IMR-90 (cell line): Measurements from ENCODE around the gene COA1. TPM values are rescaled to one million over a fixed set of nuclear protein-coding genes. Genes with fewer than 3 reads are reported as not detected.

Experiments used
- ATAC-seq: fragments of 200-7000 bp; cut with Tn5 transposase; 2 replicates; pipeline ENCODE4 v1.9.1; 2020; ENCODE audit warnings: low read depth, mild to moderate bottlenecking, moderate library complexity
- BruUV-seq: library from RNA; stranded (reverse); fragments of 400-500 nt; replicated peaks from 2 replicates; lab custom pipeline; 2021; lab: Mats Ljungman, UMichigan
- CTCF ChIA-PET: fragments of 300-600 bp; formaldehyde crosslinking; extraction: SDS; loops from one replicate; lab custom pipeline; 2021; ENCODE audit warnings: antibody characterized with exemption; lab: Yijun Ruan, JAX
- POLR2A ChIA-PET: fragments of 300-600 bp; sonication (Branson Sonifier 250); formaldehyde crosslinking; loops from one replicate; lab custom pipeline; 2022; ENCODE audit warnings: antibody characterized with exemption; ENCODE audit not compliant: unreplicated experiment; lab: Charles Lee
- DNase-seq: peaks from one replicate; pipeline ENCODE4 v3.0.0; 2013
- H2AFZ ChIP-seq: replicated peaks from 2 replicates; pipeline ENCODE3; 2013; ENCODE audit warnings: low read length, mild to moderate bottlenecking; ENCODE audit not compliant: poor library complexity
- H2AK5ac ChIP-seq: 2 replicates; pipeline ENCODE4 v1.6.1; 2013; ENCODE audit warnings: low read depth, low read length, inconsistent platforms
- H2AK9ac ChIP-seq: replicated peaks from 2 replicates; pipeline ENCODE3; 2013; ENCODE audit warnings: mild to moderate bottlenecking, low read depth, low read length, moderate library complexity; ENCODE audit not compliant: poor library complexity
- H2BK120ac ChIP-seq: 2 replicates; pipeline ENCODE4 v1.6.1; 2013; ENCODE audit warnings: low read depth, low read length, inconsistent platforms
- H2BK15ac ChIP-seq: 3 replicates; pipeline ENCODE4 v1.6.1; 2013; ENCODE audit warnings: low read depth, low read length, inconsistent platforms
- H2BK20ac ChIP-seq: 2 replicates; pipeline ENCODE4 v1.6.1; 2013; ENCODE audit warnings: low read depth, mild to moderate bottlenecking, inconsistent platforms, low read length, moderate library complexity
- H2BK5ac ChIP-seq: 2 replicates; pipeline ENCODE4 v1.6.1; 2013; ENCODE audit warnings: mild to moderate bottlenecking, low read depth, low read length, inconsistent platforms; ENCODE audit not compliant: poor library complexity, severe bottlenecking
- H3K14ac ChIP-seq: replicated peaks from 2 replicates; pipeline ENCODE4 v1.6.1; 2013; ENCODE audit warnings: low read depth, low read length, inconsistent platforms
- H3K18ac ChIP-seq: 2 replicates; pipeline ENCODE4 v1.6.1; 2013; ENCODE audit warnings: low read depth, low read length, control low read depth
- H3K23ac ChIP-seq: 2 replicates; pipeline ENCODE4 v1.6.1; 2013; ENCODE audit warnings: low read depth, low read length, inconsistent platforms
- H3K27ac ChIP-seq: 2 replicates; pipeline ENCODE4 v1.5.1; 2013; ENCODE audit warnings: mild to moderate bottlenecking, control low read depth, low read length; ENCODE audit not compliant: insufficient read depth
- H3K27me3 ChIP-seq: 2 replicates; pipeline ENCODE4 v1.6.1; 2013; ENCODE audit warnings: low read length; ENCODE audit not compliant: control insufficient read depth, insufficient read depth
- H3K36me3 ChIP-seq: 2 replicates; pipeline ENCODE4 v1.6.1; 2013; ENCODE audit warnings: low read length, mixed read lengths; ENCODE audit not compliant: control insufficient read depth, insufficient read depth
- H3K4ac ChIP-seq: 2 replicates; pipeline ENCODE4 v1.6.1; 2013; ENCODE audit warnings: low read depth, low read length, inconsistent platforms
- H3K4me1 ChIP-seq: 2 replicates; pipeline ENCODE4 v1.6.1; 2013; ENCODE audit warnings: low read length, mixed read lengths; ENCODE audit not compliant: control insufficient read depth, insufficient read depth
- H3K4me2 ChIP-seq: 2 replicates; pipeline ENCODE4 v1.6.1; 2013; ENCODE audit warnings: low read depth, mild to moderate bottlenecking, control low read depth, low read length, moderate library complexity
- H3K4me3 ChIP-seq: 2 replicates; pipeline ENCODE4 v1.5.1; 2013; ENCODE audit warnings: low read depth, mild to moderate bottlenecking, control low read depth, low read length, moderate library complexity; ENCODE audit not compliant: insufficient read depth
- H3K56ac ChIP-seq: 2 replicates; pipeline ENCODE4 v1.6.1; 2013; ENCODE audit warnings: low read length, inconsistent platforms; ENCODE audit not compliant: insufficient read depth; ENCODE audit errors: extremely low read depth
- H3K79me1 ChIP-seq, 2 experiments: 2 replicates each; pipeline ENCODE4 v1.6.1; 2013; ENCODE audit warnings: low read length in 2 of 2, inconsistent platforms in 1 of 2, low read depth in 1 of 2
- H3K9ac ChIP-seq: 2 replicates; pipeline ENCODE4 v1.6.1; 2013; ENCODE audit warnings: low read depth, low read length, control low read depth
- H3K9me1 ChIP-seq: 2 replicates; pipeline ENCODE4 v1.6.1; 2013; ENCODE audit warnings: low read length, inconsistent platforms; ENCODE audit not compliant: insufficient read depth
- H3K9me3 ChIP-seq: 2 replicates; pipeline ENCODE4 v1.6.1; 2013; ENCODE audit warnings: low read length; ENCODE audit not compliant: control insufficient read depth, insufficient read depth
- H4K20me1 ChIP-seq: 2 replicates; pipeline ENCODE4 v1.6.1; 2013; ENCODE audit warnings: low read length, inconsistent platforms; ENCODE audit not compliant: insufficient read depth
- H4K5ac ChIP-seq: 2 replicates; pipeline ENCODE4 v1.6.1; 2013; ENCODE audit warnings: mild to moderate bottlenecking, low read depth, low read length, control low read depth
- H4K8ac ChIP-seq, 2 experiments: 2 replicates each; pipeline ENCODE4 v1.6.1; 2013; ENCODE audit warnings: low read depth in 2 of 2, low read length in 2 of 2, control low read depth in 1 of 2, inconsistent platforms in 1 of 2
- H4K91ac ChIP-seq: 2 replicates; pipeline ENCODE4 v1.6.1; 2013; ENCODE audit warnings: low read depth, low read length, inconsistent platforms; ENCODE audit not compliant: insufficient read depth
- BHLHE40 ChIP-seq: fragments of 150-350 bp; IDR thresholded peaks from 2 replicates; pipeline ENCODE4 v1.6.1; 2016; ENCODE audit warnings: mild to moderate bottlenecking, low read depth, low read length
- CEBPB ChIP-seq: IDR thresholded peaks from 2 replicates; pipeline ENCODE4 v1.6.1; 2012; ENCODE audit warnings: low read depth, low read length, improper control_type of control experiment
- CHD1 ChIP-seq: IDR thresholded peaks from 2 replicates; pipeline ENCODE4 v1.6.1; 2012; ENCODE audit warnings: low read depth, low read length, improper control_type of control experiment
- FOS ChIP-seq: fragments of 150-350 bp; IDR thresholded peaks from 2 replicates; pipeline ENCODE4 v1.6.1; 2016; ENCODE audit warnings: low read depth, low read length
- MAZ ChIP-seq: IDR thresholded peaks from 2 replicates; pipeline ENCODE4 v1.6.1; 2012; ENCODE audit warnings: low read depth, mild to moderate bottlenecking, low read length, improper control_type of control experiment, moderate library complexity, borderline replicate concordance
- MXI1 ChIP-seq: IDR thresholded peaks from 2 replicates; pipeline ENCODE4 v1.6.1; 2012; ENCODE audit warnings: low read depth, mild to moderate bottlenecking, low read length, moderate library complexity, borderline replicate concordance
- NFE2L2 ChIP-seq: fragments of 150-350 bp; IDR thresholded peaks from 2 replicates; pipeline ENCODE4 v1.6.1; 2016; ENCODE audit warnings: low read depth, mild to moderate bottlenecking, low read length
- POLR2A ChIP-seq: IDR thresholded peaks from 2 replicates; pipeline ENCODE4 v1.6.1; 2012; ENCODE audit warnings: mild to moderate bottlenecking, low read depth, low read length
- RCOR1 ChIP-seq: IDR thresholded peaks from 2 replicates; pipeline ENCODE4 v1.6.1; 2012; ENCODE audit warnings: mild to moderate bottlenecking, low read length, improper control_type of control experiment; ENCODE audit not compliant: insufficient replicate concordance
- RFX5 ChIP-seq: IDR thresholded peaks from 2 replicates; pipeline ENCODE4 v1.8.0; 2012; ENCODE audit warnings: low read depth, mild to moderate bottlenecking, low read length, moderate library complexity
- SMC3 ChIP-seq: fragments of 150-350 bp; IDR thresholded peaks from 2 replicates; pipeline ENCODE4 v1.6.1; 2016; ENCODE audit warnings: low read depth, mild to moderate bottlenecking, antibody characterized with exemption, low read length, moderate library complexity
- WGBS, 2 experiments: methylation state at CpG; one replicate each; pipeline versions ENCODE4 v1.1.5 to v1.1.7; 2013; ENCODE audit warnings: missing lambda C conversion rate in 2 of 2; ENCODE audit not compliant: insufficient read length in 1 of 2; ENCODE audit errors: extremely low coverage in 2 of 2; 5-methylcytosine and 5-hydroxymethylcytosine counted together
- dilution Hi-C: fragments of 300-500 bp; cut with HindIII; formaldehyde crosslinking; loops from one replicate; pipeline ENCODE4 v1.14.3; 2018; ENCODE audit warnings: low sequenced_read_pairs; ENCODE audit not compliant: unreplicated experiment
- in situ Hi-C: fragments of 300-500 bp; cut with MboI; formaldehyde crosslinking; loops from 3 replicates; pipeline ENCODE4 v1.14.3; 2019; ENCODE audit warnings: low sequenced_read_pairs, inconsistent platforms, mixed read lengths
- intact Hi-C: fragments of 100-400 bp; cut with micrococcal nuclease; formaldehyde crosslinking; loops from 2 replicates; pipeline ENCODE4 v1.10.0; 2022
- polyA plus RNA-seq, 3 experiments: library from polyadenylated mRNA; depleted of rRNA; stranded (reverse); fragments of >200 nt; gene quantifications; 2 replicates each; pipeline ENCODE4 v1.2.3, GENCODE V29; 2012; ENCODE audit warnings: low replicate concordance in 1 of 3
- total RNA-seq: library from RNA; depleted of rRNA; stranded (reverse); fragments of >200 nt; gene quantifications from 2 replicates; pipeline ENCODE4 v1.2.3, GENCODE V29; 2012
- TF ChIP-seq, protein P1 (sequence below): fragments of 150-350 bp; IDR thresholded peaks from 2 replicates; pipeline ENCODE4 v1.6.1; 2016; ENCODE audit warnings: low read depth, mild to moderate bottlenecking, low read length, moderate library complexity, borderline replicate concordance
- TF ChIP-seq, protein P2 (sequence below): conservative IDR thresholded peaks from 2 replicates; pipeline ENCODE4 v1.5.1; 2012; ENCODE audit warnings: mild to moderate bottlenecking, low read depth, low read length, improper control_type of control experiment

Gene COA1
- total and polyA plus RNA-seq, 2 of the 4 experiments (the other 2 are of a cell fraction): 34.2 to 59.5 TPM

DNA sequence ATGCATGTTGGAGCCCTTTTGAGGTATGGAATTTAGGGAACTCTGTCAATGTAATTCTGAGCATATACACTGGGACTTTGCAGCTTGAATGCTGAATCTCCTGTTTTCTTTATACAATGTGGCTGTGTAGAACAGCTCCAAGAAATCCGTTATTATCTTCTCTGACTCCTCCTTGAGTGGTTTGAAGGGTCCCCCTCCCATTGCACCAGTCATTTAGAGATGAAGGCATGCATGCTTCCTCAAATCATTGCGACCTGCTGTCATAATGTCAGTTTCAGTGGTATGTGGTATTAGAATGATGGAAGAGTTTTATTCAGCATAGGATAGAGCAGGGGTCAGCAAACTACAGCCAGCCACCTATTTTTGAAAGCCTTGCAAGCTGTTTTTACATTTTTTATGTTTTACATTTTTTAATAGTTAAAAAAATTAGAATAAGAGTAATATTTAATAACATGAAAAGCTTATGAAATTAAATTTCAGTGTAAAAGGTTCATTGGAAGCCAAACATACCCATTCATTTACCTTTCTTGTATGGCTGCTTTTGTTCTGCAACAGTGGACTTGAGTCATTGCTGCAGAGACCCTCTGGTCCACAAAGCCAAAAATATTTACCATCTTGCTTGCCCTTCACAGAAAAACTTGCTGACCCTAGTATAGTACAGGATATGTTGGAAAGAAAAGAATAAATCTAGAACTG is 138.3 kb downstream of the COA1 start (continued):
- TF ChIP-seq, protein P1, sequence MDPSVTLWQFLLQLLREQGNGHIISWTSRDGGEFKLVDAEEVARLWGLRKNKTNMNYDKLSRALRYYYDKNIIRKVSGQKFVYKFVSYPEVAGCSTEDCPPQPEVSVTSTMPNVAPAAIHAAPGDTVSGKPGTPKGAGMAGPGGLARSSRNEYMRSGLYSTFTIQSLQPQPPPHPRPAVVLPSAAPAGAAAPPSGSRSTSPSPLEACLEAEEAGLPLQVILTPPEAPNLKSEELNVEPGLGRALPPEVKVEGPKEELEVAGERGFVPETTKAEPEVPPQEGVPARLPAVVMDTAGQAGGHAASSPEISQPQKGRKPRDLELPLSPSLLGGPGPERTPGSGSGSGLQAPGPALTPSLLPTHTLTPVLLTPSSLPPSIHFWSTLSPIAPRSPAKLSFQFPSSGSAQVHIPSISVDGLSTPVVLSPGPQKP: no peak

- Histone ChIP-seq H2AK9ac (no peak overlapping the region), H4K20me1 (peaks cover 90% of the 10 kb centered on the region), H3K23ac (no peak overlapping the region), H3K9ac (no peak overlapping the region), H3K9me1 (peaks cover 20% of the 10 kb centered on the region), H4K5ac (no peak overlapping the region), H3K27ac (no peak overlapping the region), H3K4me3 (no peak overlapping the region), H2BK120ac (no peak overlapping the region), H3K4me1 (peaks cover 10% of the 10 kb centered on the region), H3K4me2 (no peak overlapping the region), H3K36me3 (no peaks in the 10 kb centered on the region), H2BK20ac (no peak overlapping the region), H3K4ac (no peak overlapping the region), H4K8ac (no peak overlapping the region), H3K79me1 (peaks cover 0 to 43% of the 10 kb centered on the region in 2 experiments; a peak in 2 of 4 replicates), H2AK5ac (no peak overlapping the region), H2AFZ (no peak overlapping the region), H2BK5ac (no peak overlapping the region), H3K27me3 (no peaks in the 10 kb centered on the region), H3K18ac (no peak overlapping the region), H2BK15ac (no peak overlapping the region), H4K91ac (no peak overlapping the region), H3K56ac (no peak overlapping the region), H3K9me3 (no peaks in the 10 kb centered on the region), H3K14ac (no peak overlapping the region)
- in situ Hi-C loops: no loop called here
- WGBS, 2 experiments: no CpG with 5 or more reads among the region's 3 CpGs
- ChIA-PET CTCF (no interaction called here), POLR2A (no interaction called here)
- no peak for TF ChIP-seq RCOR1
- TF ChIP-seq, protein P2, sequence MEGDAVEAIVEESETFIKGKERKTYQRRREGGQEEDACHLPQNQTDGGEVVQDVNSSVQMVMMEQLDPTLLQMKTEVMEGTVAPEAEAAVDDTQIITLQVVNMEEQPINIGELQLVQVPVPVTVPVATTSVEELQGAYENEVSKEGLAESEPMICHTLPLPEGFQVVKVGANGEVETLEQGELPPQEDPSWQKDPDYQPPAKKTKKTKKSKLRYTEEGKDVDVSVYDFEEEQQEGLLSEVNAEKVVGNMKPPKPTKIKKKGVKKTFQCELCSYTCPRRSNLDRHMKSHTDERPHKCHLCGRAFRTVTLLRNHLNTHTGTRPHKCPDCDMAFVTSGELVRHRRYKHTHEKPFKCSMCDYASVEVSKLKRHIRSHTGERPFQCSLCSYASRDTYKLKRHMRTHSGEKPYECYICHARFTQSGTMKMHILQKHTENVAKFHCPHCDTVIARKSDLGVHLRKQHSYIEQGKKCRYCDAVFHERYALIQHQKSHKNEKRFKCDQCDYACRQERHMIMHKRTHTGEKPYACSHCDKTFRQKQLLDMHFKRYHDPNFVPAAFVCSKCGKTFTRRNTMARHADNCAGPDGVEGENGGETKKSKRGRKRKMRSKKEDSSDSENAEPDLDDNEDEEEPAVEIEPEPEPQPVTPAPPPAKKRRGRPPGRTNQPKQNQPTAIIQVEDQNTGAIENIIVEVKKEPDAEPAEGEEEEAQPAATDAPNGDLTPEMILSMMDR: no peak
- TF ChIP-seq NFE2L2: no peak
- no peak for TF ChIP-seq RFX5
- no peak for TF ChIP-seq CEBPB
- no peak for TF ChIP-seq MXI1
- TF ChIP-seq BHLHE40: no peak
- TF ChIP-seq MAZ: no peak
- TF ChIP-seq SMC3: no peak
- no peak for TF ChIP-seq CHD1
- no peak for TF ChIP-seq POLR2A
- no peak for TF ChIP-seq FOS
- intact Hi-C loops: loop anchor here (10.0 kb wide), 1 partner anchor 655 kb away; the partner anchor contains the start of genes MRPL32 and PSMA2
- BruUV-seq: no TSS peak
- ATAC-seq (no peak), DNase-seq (no peak)
- dilution Hi-C loops: no loop called here
Measured at GRCh38 chr7:43589728-43590127, 139.6 kb downstream of the COA1 start.
